Measurements from ENCODE around the gene MRPL37. TPM values are rescaled to one million over a fixed set of nuclear protein-coding genes. Genes with fewer than 3 reads are reported as not detected.

Gene MRPL37
- polyA plus RNA-seq, 3 donors: 7.5 to 47.8 (median 42.5) TPM

- intact Hi-C loops (cut with micrococcal nuclease): no loop called here
- H3K4me1 ChIP-seq (ENCODE audit: control insufficient read depth in 1 of 2, insufficient read depth in 2 of 2, low read length in 2 of 2): no peaks in the 10 kb centered on the region
- no peak overlapping the region for H3K4me3 Mint-ChIP-seq
- H4K20me1 ChIP-seq (ENCODE audit: insufficient read depth, low read length): peaks cover 6% of the 10 kb centered on the region
- H3K79me2 ChIP-seq (ENCODE audit: insufficient read depth, low read length): no peaks in the 10 kb centered on the region
- no peaks in the 10 kb centered on the region for H3K36me3 ChIP-seq (replicated peaks in 1 of 2; ENCODE audit: control insufficient read depth in 1 of 2, insufficient read depth in 2 of 2, low read length in 2 of 2)
- H3K9me3 Mint-ChIP-seq: peaks cover 0 to 2% (median 0%) of the 10 kb centered on the region in 7 donors
- H2AFZ ChIP-seq (ENCODE audit: insufficient read depth, low read depth, low read length, poor library complexity, severe bottlenecking): no peak overlapping the region
- H3K9me3 ChIP-seq (replicated peaks in 1 of 2; ENCODE audit: control insufficient read depth in 1 of 2, insufficient read depth in 1 of 2, low read length in 2 of 2): no peaks in the 10 kb centered on the region
- H3K27ac Mint-ChIP-seq: no peak overlapping the region
- H3K27me3 Mint-ChIP-seq (ENCODE audit: low read depth in 3 of 3): peaks cover 0 to 3% (median 0%) of the 10 kb centered on the region in 3 donors
- DNase-seq: no peak
- peaks cover 8 to 11% of the 10 kb centered on the region in 2 donors for H3K36me3 Mint-ChIP-seq
- no peak for TF ChIP-seq CTCF (IDR thresholded peaks at IDR 0.05)
- H3K27me3 ChIP-seq (ENCODE audit: control insufficient read depth in 2 of 2, insufficient read depth in 2 of 2, low read length in 2 of 2): no peaks in the 10 kb centered on the region
- 93% methylated on average over 6 of the region's 16 CpGs for WGBS (ENCODE audit: insufficient coverage)
- H3K4me1 Mint-ChIP-seq: no peaks in the 10 kb centered on the region
- H3K27ac ChIP-seq (ENCODE audit: low read depth in 1 of 2, low read length in 2 of 2): no peak overlapping the region
- no peak overlapping the region for H3K9ac ChIP-seq (ENCODE audit: insufficient read depth, low read length, poor library complexity, severe bottlenecking)
- no peak overlapping the region for H3K4me2 ChIP-seq (replicated peaks; ENCODE audit: extremely low read depth, low read length, poor library complexity, severe bottlenecking)
- H3K4me3 ChIP-seq (replicated peaks in 1 of 3; ENCODE audit: low read depth in 2 of 3, low read length in 3 of 3): no peak overlapping the region
Observed at GRCh38 chr1:54259546-54260140, 59.7 kb downstream of the MRPL37 start.

- 96% methylated on average over 10 of the region's 10 CpGs for WGBS (ENCODE audit: insufficient coverage)
- intact Hi-C loops (cut with micrococcal nuclease): no loop called here
- no peak for TF ChIP-seq CTCF (IDR thresholded peaks at IDR 0.05)
- H3K36me3 Mint-ChIP-seq: peaks cover 8 to 11% of the 10 kb centered on the region in 2 donors
- Histone ChIP-seq H3K36me3 (replicated peaks in 1 of 2; ENCODE audit: control insufficient read depth in 1 of 2, insufficient read depth in 2 of 2, low read length in 2 of 2) (no peaks in the 10 kb centered on the region), H3K4me2 (replicated peaks; ENCODE audit: extremely low read depth, low read length, poor library complexity, severe bottlenecking) (no peak overlapping the region), H3K4me3 (replicated peaks in 1 of 3; ENCODE audit: low read depth in 2 of 3, low read length in 3 of 3) (no peak overlapping the region), H3K27me3 (ENCODE audit: control insufficient read depth in 2 of 2, insufficient read depth in 2 of 2, low read length in 2 of 2) (no peaks in the 10 kb centered on the region), H4K20me1 (ENCODE audit: insufficient read depth, low read length) (peaks cover 6% of the 10 kb centered on the region), H3K27ac (ENCODE audit: low read depth in 1 of 2, low read length in 2 of 2) (no peak overlapping the region), H3K4me1 (ENCODE audit: control insufficient read depth in 1 of 2, insufficient read depth in 2 of 2, low read length in 2 of 2) (no peaks in the 10 kb centered on the region), H3K79me2 (ENCODE audit: insufficient read depth, low read length) (no peaks in the 10 kb centered on the region), H3K9me3 (replicated peaks in 1 of 2; ENCODE audit: control insufficient read depth in 1 of 2, insufficient read depth in 1 of 2, low read length in 2 of 2) (no peaks in the 10 kb centered on the region), H2AFZ (ENCODE audit: insufficient read depth, low read depth, low read length, poor library complexity, severe bottlenecking) (no peak overlapping the region), H3K9ac (ENCODE audit: insufficient read depth, low read length, poor library complexity, severe bottlenecking) (no peak overlapping the region)
- peaks cover 0 to 1% (median 0%) of the 10 kb centered on the region in 3 donors for H3K27me3 Mint-ChIP-seq (ENCODE audit: low read depth in 3 of 3)
- peaks cover 0 to 1% (median 0%) of the 10 kb centered on the region in 7 donors for H3K9me3 Mint-ChIP-seq
- no peak for DNase-seq
- H3K4me3 Mint-ChIP-seq: no peak overlapping the region
- H3K27ac Mint-ChIP-seq: no peak overlapping the region
- H3K4me1 Mint-ChIP-seq: no peaks in the 10 kb centered on the region
Observed at GRCh38 chr1:54260810-54261209, 60.8 kb downstream of the MRPL37 start.
